HepG2 (cell line): ENCODE data around the gene TIAM2. TPM values are rescaled to one million over a fixed set of nuclear protein-coding genes. Genes with fewer than 3 reads are reported as not detected.
A peak's percentile ranks its signal among the peaks of the same experiment; 100 is the strongest.

ENCODE experiments used
- ARID2 ChIP-seq: sonication (generic); formaldehyde crosslinking; IDR thresholded peaks from 2 replicates; pipeline ENCODE4 v1.8.1; 2022; ENCODE audit warnings: mild to moderate bottlenecking, missing genetic modification reagents, borderline replicate concordance
- E2F2 ChIP-seq: sonication (generic); formaldehyde crosslinking; IDR thresholded peaks from 2 replicates; pipeline ENCODE4 v1.4.0; 2020; ENCODE audit warnings: missing genetic modification reagents, borderline replicate concordance
- ETV5 ChIP-seq: IDR thresholded peaks from 2 replicates; pipeline ENCODE4 v1.6.1; 2018; ENCODE audit warnings: missing biosample characterization, missing genetic modification reagents, inconsistent platforms, borderline replicate concordance
- HOXA3 ChIP-seq: sonication (generic); formaldehyde crosslinking; IDR thresholded peaks from 2 replicates; pipeline ENCODE4 v1.5.0; 2020; ENCODE audit warnings: missing genetic modification reagents
- IRX3 ChIP-seq: sonication (generic); formaldehyde crosslinking; IDR thresholded peaks from 2 replicates; pipeline ENCODE4 v1.8.1; 2023; ENCODE audit warnings: mild to moderate bottlenecking, low read depth, missing genetic modification reagents, borderline replicate concordance
- KLF15 ChIP-seq: sonication (generic); formaldehyde crosslinking; IDR thresholded peaks from 2 replicates; pipeline ENCODE4 v1.8.1; 2023; ENCODE audit warnings: borderline replicate concordance, mild to moderate bottlenecking, inconsistent platforms, missing genetic modification reagents, mixed read lengths
- MBD4 ChIP-seq: IDR thresholded peaks from 2 replicates; pipeline ENCODE4 v1.6.1; 2012; ENCODE audit warnings: low read length, inconsistent platforms, borderline replicate concordance
- MXD3 ChIP-seq: IDR thresholded peaks from 2 replicates; pipeline ENCODE4 v1.6.1; 2016; ENCODE audit warnings: mild to moderate bottlenecking, missing biosample characterization, missing genetic modification reagents
- NKX3-1 ChIP-seq: sonication (generic); formaldehyde crosslinking; IDR thresholded peaks from 2 replicates; pipeline ENCODE4 v1.5.0; 2020; ENCODE audit warnings: missing genetic modification reagents
- PBX2 ChIP-seq: IDR thresholded peaks from 2 replicates; pipeline ENCODE4 v1.6.1; 2016; ENCODE audit warnings: control low read depth
- PRDM15 ChIP-seq: sonication (generic); formaldehyde crosslinking; IDR thresholded peaks from 2 replicates; pipeline ENCODE4 v1.4.0; 2020; ENCODE audit warnings: missing genetic modification reagents
- SKIL ChIP-seq: sonication (generic); formaldehyde crosslinking; IDR thresholded peaks from 2 replicates; pipeline ENCODE4 v1.8.0; 2022; ENCODE audit warnings: missing genetic modification reagents, mild to moderate bottlenecking, moderate library complexity, borderline replicate concordance
- YEATS2 ChIP-seq: sonication (generic); formaldehyde crosslinking; IDR thresholded peaks from 2 replicates; pipeline ENCODE4 v1.4.0; 2020; ENCODE audit warnings: missing genetic modification reagents, borderline replicate concordance
- ZBTB3 ChIP-seq: sonication (generic); formaldehyde crosslinking; IDR thresholded peaks from 2 replicates; pipeline ENCODE4 v1.4.0; 2020; ENCODE audit warnings: low read depth, mild to moderate bottlenecking, moderate library complexity, missing genetic modification reagents, borderline replicate concordance
- ZNF282 ChIP-seq: fragments of 450-650 bp; IDR thresholded peaks from 2 replicates; pipeline ENCODE4 v1.6.1; 2018; ENCODE audit not compliant: partially characterized antibody
- ZNF484 ChIP-seq: sonication (generic); formaldehyde crosslinking; IDR thresholded peaks from 2 replicates; pipeline ENCODE4 v1.5.1; 2020; ENCODE audit warnings: mild to moderate bottlenecking, low read depth, missing genetic modification reagents, borderline replicate concordance
- ZNF674 ChIP-seq: sonication (generic); formaldehyde crosslinking; IDR thresholded peaks from 2 replicates; pipeline ENCODE4 v1.5.0; 2020; ENCODE audit warnings: low read depth, mild to moderate bottlenecking, missing genetic modification reagents
- ZNF891 ChIP-seq: sonication (generic); formaldehyde crosslinking; IDR thresholded peaks from 2 replicates; pipeline ENCODE4 v1.5.0; 2020; ENCODE audit warnings: mild to moderate bottlenecking, missing genetic modification reagents
- polyA plus RNA-seq, 8 experiments: library from polyadenylated mRNA; depleted of rRNA in 3 of 8; stranded (reverse) in 7 of 8; unstranded in 1 of 8; fragments of >200 nt; fragmentation: Illumina TruSeq in 4 of 8; extraction: Trizol in 4 of 8; gene quantifications; 2 replicates each; pipeline versions ENCODE4 v1.2.1 to v1.2.3, GENCODE V29; 2011 to 2016; ENCODE audit warnings: low read depth in 4 of 8, missing spikeins in 1 of 8, mixed read lengths in 1 of 8; ENCODE audit not compliant: insufficient read depth in 1 of 8
- total RNA-seq, 5 experiments: library from RNA; depleted of rRNA; stranded (reverse); fragments of >200 nt; fragmentation: Illumina TruSeq; extraction: Trizol; gene quantifications; 2 replicates each; pipeline ENCODE4 v1.2.3, GENCODE V29; 2016; ENCODE audit warnings: low read depth in 1 of 5

TIAM2 gene
- total and polyA plus RNA-seq, 2 of the 13 experiments (the other 11 are each of a cell fraction or from before 2014, with no cell fraction given), result 4.1 to 4.5 TPM

GRCh38 chr6:154995254-154996015, at the start of gene TIAM2 (continued):
- TF ChIP-seq ZBTB3 (no peak), E2F2 (CRISPR knock-in tag) (no peak), YEATS2 (CRISPR knock-in tag) (0 out of 2 replicates have a peak, but pooled peaks have one; percentile 12), ZNF891 (CRISPR knock-in tag) (peak; percentile 60), KLF15 (CRISPR knock-in tag) (0 out of 2 replicates have a peak, but pooled peaks have one; percentile 61), MXD3 (CRISPR knock-in tag) (no peak; the same call in 1 of the 2 replicates), PRDM15 (peak; percentile 31; the same call in 1 of the 2 replicates), ZNF484 (CRISPR knock-in tag) (no peak), ARID2 (CRISPR knock-in tag) (0 out of 2 replicates have a peak, but pooled peaks have one; percentile 14), IRX3 (CRISPR knock-in tag) (no peak), ZNF282 (no peak), MBD4 (no peak), PBX2 (CRISPR knock-in tag) (no peak), HOXA3 (CRISPR knock-in tag) (peak; percentile 51), SKIL (CRISPR knock-in tag) (no peak), ETV5 (CRISPR knock-in tag) (no peak), ZNF674 (no peak), NKX3-1 (0 out of 2 replicates have a peak, but pooled peaks have one; percentile 14)
